Nephron progenitor cell (in vitro differentiated cells): ENCODE data around the gene GOLGA8O.
"Not testable (repeated sequence)": the region's sequence is repeated elsewhere in the genome, so short reads cannot be mapped to it uniquely, and the experiment has no call there.

Experiments
- DNase-seq: peaks from one replicate; pipeline ENCODE4 v3.0.0; 2021
- H3K27ac Mint-ChIP-seq: 2 replicates; pipeline ENCODE4 v1.8.0; 2021; ENCODE audit warnings: mild to moderate bottlenecking, moderate library complexity, mixed read lengths
- H3K27me3 Mint-ChIP-seq: 2 replicates; pipeline ENCODE4 v1.8.0; 2021; ENCODE audit warnings: mild to moderate bottlenecking, low read depth, mixed read lengths; ENCODE audit not compliant: poor library complexity
- H3K36me3 Mint-ChIP-seq: 2 replicates; pipeline ENCODE4 v1.8.0; 2021; ENCODE audit warnings: low read depth, mixed read lengths
- H3K4me1 Mint-ChIP-seq: 2 replicates; pipeline ENCODE4 v1.8.0; 2021; ENCODE audit warnings: mixed read lengths
- H3K4me3 Mint-ChIP-seq: 2 replicates; pipeline ENCODE4 v1.8.0; 2021; ENCODE audit warnings: mild to moderate bottlenecking, moderate library complexity, mixed read lengths
- H3K9me3 Mint-ChIP-seq: 2 replicates; pipeline ENCODE4 v1.8.0; 2021; ENCODE audit warnings: mild to moderate bottlenecking, moderate library complexity, mixed read lengths
- TF ChIP-seq, protein P1 (sequence below): fragments of 200-600 bp; sonication (generic); IDR thresholded peaks from 2 replicates; pipeline ENCODE4 v1.5.0; 2021; ENCODE audit warnings: antibody characterized with exemption

The GOLGA8O gene

GRCh38 chr15:32455534-32455933 lies at the start of gene GOLGA8O:
Gene GOLGA8O (minus strand): TSS chr15:32455634. CDS start chr15:32455536, 98 bp downstream.
- not testable (repeated sequence) for H3K9me3 Mint-ChIP-seq, H3K4me1 Mint-ChIP-seq, DNase-seq, H3K27me3 Mint-ChIP-seq, H3K4me3 Mint-ChIP-seq, H3K36me3 Mint-ChIP-seq, H3K27ac Mint-ChIP-seq

- H3K27me3 Mint-ChIP-seq, H3K27ac Mint-ChIP-seq, H3K4me1 Mint-ChIP-seq: not testable (repeated sequence)
Observed at GRCh38 chr15:32504152-32504811, 48.8 kb upstream of the GOLGA8O start.

GRCh38 chr15:32502946-32503345 lies 47.5 kb upstream of the GOLGA8O start:
- not testable (repeated sequence) for H3K4me3 Mint-ChIP-seq, H3K9me3 Mint-ChIP-seq, H3K4me1 Mint-ChIP-seq, H3K36me3 Mint-ChIP-seq, H3K27ac Mint-ChIP-seq, H3K27me3 Mint-ChIP-seq, DNase-seq

More at GRCh38 chr15:32504152-32504811, 48.8 kb upstream of the GOLGA8O start:
- not testable (repeated sequence) for DNase-seq, H3K9me3 Mint-ChIP-seq, H3K36me3 Mint-ChIP-seq, H3K4me3 Mint-ChIP-seq

- H3K4me3 Mint-ChIP-seq, H3K36me3 Mint-ChIP-seq, H3K9me3 Mint-ChIP-seq, H3K27me3 Mint-ChIP-seq, H3K4me1 Mint-ChIP-seq, DNase-seq, H3K27ac Mint-ChIP-seq: not testable (repeated sequence)
Observed at GRCh38 chr15:32492768-32493167, 37.3 kb upstream of the GOLGA8O start.

DNA sequence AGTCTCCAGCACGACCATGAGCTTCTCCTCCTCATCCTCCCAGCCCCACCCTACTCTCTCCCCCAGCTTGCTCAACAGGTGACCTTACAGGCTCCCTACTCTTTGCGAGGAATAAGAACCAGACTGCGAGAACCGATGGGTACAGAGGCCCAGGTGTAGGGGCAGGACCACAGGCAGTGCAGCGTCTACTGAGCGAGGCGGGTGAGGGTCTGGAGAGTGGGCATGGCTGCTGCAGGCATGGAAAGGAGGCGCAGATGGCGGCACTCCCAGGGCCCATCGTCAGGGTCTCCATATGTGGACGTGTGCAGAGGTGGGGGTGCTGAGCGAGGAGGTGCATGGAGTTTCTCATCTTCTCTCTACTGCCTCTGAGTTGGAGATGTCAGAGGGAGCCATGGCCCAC lies 31.0 kb upstream of the GOLGA8O start:
- not testable (repeated sequence) for H3K36me3 Mint-ChIP-seq, H3K4me1 Mint-ChIP-seq, DNase-seq, H3K4me3 Mint-ChIP-seq, H3K27ac Mint-ChIP-seq, H3K9me3 Mint-ChIP-seq, H3K27me3 Mint-ChIP-seq

DNA sequence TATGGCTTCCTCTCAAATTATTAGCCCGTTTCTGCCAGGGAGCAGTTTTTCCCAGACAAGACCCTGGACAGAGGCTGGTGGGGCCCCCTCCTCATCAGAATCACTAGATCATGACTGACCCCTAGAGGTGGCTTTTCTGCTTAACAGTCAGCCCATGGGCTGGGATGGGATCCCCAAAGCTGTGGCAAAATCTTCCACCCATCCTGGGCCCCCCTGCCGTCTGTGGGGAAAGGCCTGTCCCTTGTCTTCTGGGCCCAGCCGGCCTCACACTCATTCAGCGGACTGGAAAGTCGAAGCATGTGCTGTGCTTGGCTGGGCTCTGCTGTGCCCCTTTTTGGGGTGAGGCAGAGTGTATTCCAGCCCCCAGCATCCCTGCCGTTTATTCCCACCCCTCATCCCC lies 27.9 kb upstream of the GOLGA8O start:
- not testable (repeated sequence) for H3K27ac Mint-ChIP-seq, H3K27me3 Mint-ChIP-seq, H3K36me3 Mint-ChIP-seq, H3K4me1 Mint-ChIP-seq, H3K4me3 Mint-ChIP-seq, H3K9me3 Mint-ChIP-seq
- peak; percentile 1 for DNase-seq

DNA sequence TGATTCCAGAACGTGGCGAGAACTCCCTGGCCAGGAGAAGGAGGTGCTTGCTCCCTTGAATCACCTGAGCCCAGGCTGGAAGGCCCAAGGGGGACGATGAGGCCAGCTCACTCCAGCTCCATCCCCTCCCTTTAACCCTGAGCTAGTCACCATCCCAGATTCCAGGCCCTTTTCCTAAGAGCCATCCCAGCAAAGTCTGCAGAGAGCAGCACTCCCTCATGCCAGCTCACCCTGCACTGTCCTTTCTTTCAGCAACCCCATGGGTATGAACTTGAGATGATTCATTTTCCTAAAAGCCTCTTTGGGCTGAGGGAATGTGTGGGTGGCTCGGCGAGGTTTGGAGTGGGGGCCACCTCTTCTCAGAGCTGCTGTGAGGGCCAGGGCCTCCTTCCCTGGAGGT lies 26.2 kb upstream of the GOLGA8O start:
- H3K4me1 Mint-ChIP-seq, DNase-seq, H3K9me3 Mint-ChIP-seq, H3K27me3 Mint-ChIP-seq, H3K4me3 Mint-ChIP-seq, H3K36me3 Mint-ChIP-seq, H3K27ac Mint-ChIP-seq: not testable (repeated sequence)

- H3K36me3 Mint-ChIP-seq, H3K4me1 Mint-ChIP-seq, H3K4me3 Mint-ChIP-seq, H3K9me3 Mint-ChIP-seq, H3K27me3 Mint-ChIP-seq, H3K27ac Mint-ChIP-seq, DNase-seq: not testable (repeated sequence)
Observed at GRCh38 chr15:32468076-32468475, 12.6 kb upstream of the GOLGA8O start.

GRCh38 chr15:32440445-32440977 lies 14.9 kb downstream of the GOLGA8O start:
- DNase-seq, H3K27me3 Mint-ChIP-seq, H3K27ac Mint-ChIP-seq, H3K36me3 Mint-ChIP-seq, H3K4me1 Mint-ChIP-seq, H3K4me3 Mint-ChIP-seq, H3K9me3 Mint-ChIP-seq: not testable (repeated sequence)
- TF ChIP-seq, protein P1, sequence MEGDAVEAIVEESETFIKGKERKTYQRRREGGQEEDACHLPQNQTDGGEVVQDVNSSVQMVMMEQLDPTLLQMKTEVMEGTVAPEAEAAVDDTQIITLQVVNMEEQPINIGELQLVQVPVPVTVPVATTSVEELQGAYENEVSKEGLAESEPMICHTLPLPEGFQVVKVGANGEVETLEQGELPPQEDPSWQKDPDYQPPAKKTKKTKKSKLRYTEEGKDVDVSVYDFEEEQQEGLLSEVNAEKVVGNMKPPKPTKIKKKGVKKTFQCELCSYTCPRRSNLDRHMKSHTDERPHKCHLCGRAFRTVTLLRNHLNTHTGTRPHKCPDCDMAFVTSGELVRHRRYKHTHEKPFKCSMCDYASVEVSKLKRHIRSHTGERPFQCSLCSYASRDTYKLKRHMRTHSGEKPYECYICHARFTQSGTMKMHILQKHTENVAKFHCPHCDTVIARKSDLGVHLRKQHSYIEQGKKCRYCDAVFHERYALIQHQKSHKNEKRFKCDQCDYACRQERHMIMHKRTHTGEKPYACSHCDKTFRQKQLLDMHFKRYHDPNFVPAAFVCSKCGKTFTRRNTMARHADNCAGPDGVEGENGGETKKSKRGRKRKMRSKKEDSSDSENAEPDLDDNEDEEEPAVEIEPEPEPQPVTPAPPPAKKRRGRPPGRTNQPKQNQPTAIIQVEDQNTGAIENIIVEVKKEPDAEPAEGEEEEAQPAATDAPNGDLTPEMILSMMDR, result peak; percentile 29

- not testable (repeated sequence) for H3K27ac Mint-ChIP-seq, H3K27me3 Mint-ChIP-seq, H3K9me3 Mint-ChIP-seq, DNase-seq, H3K4me1 Mint-ChIP-seq, H3K4me3 Mint-ChIP-seq, H3K36me3 Mint-ChIP-seq
Observed at GRCh38 chr15:32434102-32434963, 21.1 kb downstream of the GOLGA8O start.

DNA sequence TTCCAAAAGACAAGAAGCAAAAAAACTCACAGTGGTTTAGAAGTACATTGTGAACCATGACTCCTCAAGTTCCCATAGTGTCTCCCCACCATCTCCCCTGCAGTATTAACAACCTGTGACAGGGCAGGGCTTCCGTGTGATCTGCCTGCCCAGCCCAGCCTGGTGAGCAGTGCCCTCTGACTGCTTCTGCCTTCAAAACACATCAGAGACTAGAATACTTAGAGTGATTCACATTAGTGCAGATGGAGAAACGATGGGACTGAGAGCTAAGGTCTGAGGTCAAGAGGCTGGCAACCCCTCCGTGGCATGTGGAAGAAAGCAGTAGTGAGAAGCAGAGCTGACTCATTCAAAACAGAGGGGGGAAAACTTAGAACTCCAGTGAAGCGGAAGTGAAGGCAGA lies 27.8 kb downstream of the GOLGA8O start:
- DNase-seq, H3K36me3 Mint-ChIP-seq, H3K4me1 Mint-ChIP-seq, H3K9me3 Mint-ChIP-seq, H3K27me3 Mint-ChIP-seq, H3K4me3 Mint-ChIP-seq, H3K27ac Mint-ChIP-seq: not testable (repeated sequence)

DNA sequence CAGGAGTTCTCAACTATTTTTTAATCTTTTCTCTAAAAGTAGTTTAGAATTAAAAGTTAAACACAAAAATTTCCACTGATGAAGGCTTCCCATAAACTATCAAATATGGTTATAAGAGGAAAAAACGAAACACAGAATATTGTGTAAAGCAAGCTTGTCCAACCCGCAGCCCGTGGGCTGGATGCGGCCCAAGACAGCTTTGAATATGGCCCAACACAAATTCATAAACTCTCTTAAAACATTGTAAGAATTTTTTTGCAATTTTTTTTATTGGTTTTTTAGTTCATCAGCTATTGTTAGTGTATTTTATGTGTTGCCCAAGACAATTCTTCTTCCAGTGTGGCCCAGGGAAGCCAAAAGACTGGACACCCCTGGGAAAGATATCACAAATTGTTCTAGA lies 28.9 kb downstream of the GOLGA8O start:
- not testable (repeated sequence) for H3K27ac Mint-ChIP-seq, H3K36me3 Mint-ChIP-seq, H3K4me3 Mint-ChIP-seq, DNase-seq, H3K27me3 Mint-ChIP-seq, H3K4me1 Mint-ChIP-seq, H3K9me3 Mint-ChIP-seq
